Activated naive CD4-positive, alpha-beta T cell treated with anti-CD3 and anti-CD28 coated beads, Interleukin-2, amount 50 U/mL, for 72 hours (primary cell): ENCODE measurements around the gene KDELR1. TPM values are rescaled to one million over a fixed set of nuclear protein-coding genes. Genes with fewer than 3 reads are reported as not detected.

Source experiments
- ATAC-seq, 2 donors: fragments of 150-1000 bp; cut with Tn5 transposase; 2 replicates each; pipeline ENCODE4 v1.10.0; 2021; ENCODE audit warnings: mild to moderate bottlenecking in 2 of 2, moderate library complexity in 2 of 2
- DNase-seq, 2 donors: peaks; one replicate each; pipeline ENCODE4 v3.0.0; 2021 to 2022; ENCODE audit warnings: low spot score in 2 of 2
- H3K27ac Mint-ChIP-seq, 2 donors: one replicate each; pipeline ENCODE4 v1.8.0; 2022; ENCODE audit warnings: mild to moderate bottlenecking in 2 of 2, mixed read lengths in 2 of 2
- H3K36me3 Mint-ChIP-seq, 2 donors: one replicate each; pipeline ENCODE4 v1.8.0; 2022; ENCODE audit warnings: mixed read lengths in 2 of 2
- H3K9me3 Mint-ChIP-seq, 2 donors: one replicate each; pipeline ENCODE4 v1.8.0; 2022; ENCODE audit warnings: mixed read lengths in 2 of 2
- total RNA-seq, 2 donors: library from RNA; stranded (reverse); gene quantifications; one replicate each; pipeline ENCODE4 v1.2.3, GENCODE V29; 2022

Gene KDELR1
- total RNA-seq = 100 to 1,000 TPM in 1 of 2 donors, 10 to 100 TPM in 1; 91.1 to 108 TPM

GRCh38 chr19:48391100-48392005 lies at the start of gene KDELR1:
Gene KDELR1, minus strand, starts transcription at chr19:48391551. Its CDS starts 193 bp downstream, at chr19:48391358.
- H3K27ac Mint-ChIP-seq = peak within 1 kb of the TSS; percentile 96 to 99
- peak; percentile 79 to 88 for DNase-seq
- peak; percentile 80 to 87 for ATAC-seq
- no peaks in the 10 kb centered on the region for H3K9me3 Mint-ChIP-seq
- H3K36me3 Mint-ChIP-seq = peaks cover 0 to 11% of the 10 kb centered on the region in 2 donors

- Mint-ChIP-seq H3K36me3 (peaks cover 0 to 1% of the 10 kb centered on the region in 2 donors), H3K9me3 (no peaks in the 10 kb centered on the region), H3K27ac (no peak overlapping the region)
- no peak for ATAC-seq
- DNase-seq = no peak
These were observed 45.2 kb upstream of the KDELR1 start for GRCh38 chr19:48436586-48436985.

GRCh38 chr19:48433337-48433736 lies 42.0 kb upstream of the KDELR1 start:
- H3K9me3 Mint-ChIP-seq = no peaks in the 10 kb centered on the region
- ATAC-seq (no peak), DNase-seq (no peak)
- H3K36me3 Mint-ChIP-seq = no peaks in the 10 kb centered on the region
- H3K27ac Mint-ChIP-seq = no peak overlapping the region

GRCh38 chr19:48428670-48429069 lies 37.3 kb upstream of the KDELR1 start:
- DNase-seq (no peak), ATAC-seq (no peak)
- no peak overlapping the region for H3K27ac Mint-ChIP-seq
- no peaks in the 10 kb centered on the region for H3K36me3 Mint-ChIP-seq
- H3K9me3 Mint-ChIP-seq = no peaks in the 10 kb centered on the region

- Mint-ChIP-seq H3K36me3 (no peaks in the 10 kb centered on the region), H3K27ac (no peak overlapping the region), H3K9me3 (no peaks in the 10 kb centered on the region)
- ATAC-seq = peak in 1 of 2 donors; percentile 52
- no peak for DNase-seq
These were observed 33.4 kb upstream of the KDELR1 start for GRCh38 chr19:48424694-48425219.

- DNase-seq (no peak), ATAC-seq (no peak)
These were observed 30.2 kb upstream of the KDELR1 start for GRCh38 chr19:48421548-48421947.

GRCh38 chr19:48419158-48419920 lies 28.0 kb upstream of the KDELR1 start:
- Mint-ChIP-seq H3K27ac (peak overlapping the region; percentile 70 to 85), H3K36me3 (no peaks in the 10 kb centered on the region), H3K9me3 (no peaks in the 10 kb centered on the region)
- ATAC-seq = peak; percentile 85 to 88
- peak; percentile 71 to 87 for DNase-seq

More at GRCh38 chr19:48421548-48421947, 30.2 kb upstream of the KDELR1 start:
- no peaks in the 10 kb centered on the region for H3K36me3 Mint-ChIP-seq
- H3K27ac Mint-ChIP-seq = no peak overlapping the region
- H3K9me3 Mint-ChIP-seq = no peaks in the 10 kb centered on the region

GRCh38 chr19:48418317-48419064 lies 27.1 kb upstream of the KDELR1 start:
- H3K9me3 Mint-ChIP-seq = no peaks in the 10 kb centered on the region
- peak; percentile 25 to 70 for ATAC-seq
- H3K36me3 Mint-ChIP-seq = no peaks in the 10 kb centered on the region
- peak overlapping the region; percentile 70 to 85 for H3K27ac Mint-ChIP-seq
- peak in 1 of 2 donors; percentile 59 for DNase-seq

GRCh38 chr19:48417421-48417820 lies 26.1 kb upstream of the KDELR1 start:
- no peaks in the 10 kb centered on the region for H3K9me3 Mint-ChIP-seq
- H3K36me3 Mint-ChIP-seq = no peaks in the 10 kb centered on the region
- no peak for ATAC-seq
- no peak overlapping the region for H3K27ac Mint-ChIP-seq
- DNase-seq = no peak

GRCh38 chr19:48415806-48416221 lies 24.5 kb upstream of the KDELR1 start:
- H3K27ac Mint-ChIP-seq = no peak overlapping the region

GRCh38 chr19:48415395-48415794 lies 24.0 kb upstream of the KDELR1 start:
- H3K36me3 Mint-ChIP-seq = no peaks in the 10 kb centered on the region
- no peaks in the 10 kb centered on the region for H3K9me3 Mint-ChIP-seq
- ATAC-seq (peak; percentile 6 to 72), DNase-seq (peak in 1 of 2 donors; percentile 73)
- H3K27ac Mint-ChIP-seq = no peak overlapping the region

More at GRCh38 chr19:48415806-48416221, 24.5 kb upstream of the KDELR1 start:
- no peaks in the 10 kb centered on the region for H3K9me3 Mint-ChIP-seq
- ATAC-seq (no peak), DNase-seq (no peak)
- H3K36me3 Mint-ChIP-seq = no peaks in the 10 kb centered on the region

GRCh38 chr19:48413879-48414587 lies 22.7 kb upstream of the KDELR1 start:
- Mint-ChIP-seq H3K9me3 (no peaks in the 10 kb centered on the region), H3K27ac (no peak overlapping the region), H3K36me3 (no peaks in the 10 kb centered on the region)
- no peak for DNase-seq
- no peak for ATAC-seq

GRCh38 chr19:48405850-48406249 lies 14.5 kb upstream of the KDELR1 start:
- H3K36me3 Mint-ChIP-seq = no peaks in the 10 kb centered on the region
- ATAC-seq (no peak), DNase-seq (no peak)
- H3K9me3 Mint-ChIP-seq = no peaks in the 10 kb centered on the region
- H3K27ac Mint-ChIP-seq = no peak overlapping the region

- ATAC-seq (no peak), DNase-seq (no peak)
- Mint-ChIP-seq H3K27ac (no peak overlapping the region), H3K36me3 (no peaks in the 10 kb centered on the region), H3K9me3 (no peaks in the 10 kb centered on the region)
These were observed 13.8 kb upstream of the KDELR1 start for GRCh38 chr19:48405010-48405659.

GRCh38 chr19:48403606-48404005 lies 12.3 kb upstream of the KDELR1 start:
- ATAC-seq (peak in 1 of 2 donors; percentile 57), DNase-seq (no peak)
- H3K27ac Mint-ChIP-seq = no peak overlapping the region
- H3K9me3 Mint-ChIP-seq = peaks cover 4 to 10% of the 10 kb centered on the region in 2 donors
- H3K36me3 Mint-ChIP-seq = no peaks in the 10 kb centered on the region
